H9 (cell line): ENCODE results near the gene NBDY. TPM values are rescaled to one million over a fixed set of nuclear protein-coding genes. Genes with fewer than 3 reads are reported as not detected.
"Not testable (repeated sequence)": the region's sequence is repeated elsewhere in the genome, so short reads cannot be mapped to it uniquely, and the experiment has no call there.

ENCODE experiments used
- DNase-seq: peaks from one replicate; pipeline ENCODE4 v3.0.0-alpha.2; 2017
- H2AFZ ChIP-seq: one replicate; pipeline ENCODE4 v1.6.1; 2013; ENCODE audit warnings: mild to moderate bottlenecking, low read length, control low read depth, moderate library complexity
- H2AK5ac ChIP-seq: 2 replicates; pipeline ENCODE4 v1.6.1; 2013; ENCODE audit warnings: low read length, control low read depth, mixed read lengths; ENCODE audit not compliant: insufficient read length
- H2BK120ac ChIP-seq: one replicate; pipeline ENCODE4 v1.6.1; 2013; ENCODE audit warnings: low read depth, mild to moderate bottlenecking, low read length, control low read depth, inconsistent platforms; ENCODE audit not compliant: poor library complexity, severe bottlenecking
- H2BK12ac ChIP-seq: 2 replicates; pipeline ENCODE4 v1.6.1; 2013; ENCODE audit warnings: low read length, control low read depth, mixed read lengths, low read depth; ENCODE audit not compliant: insufficient read length
- H2BK15ac ChIP-seq: 2 replicates; pipeline ENCODE4 v1.6.1; 2013; ENCODE audit warnings: low read depth, low read length, control low read depth
- H2BK20ac ChIP-seq: one replicate; pipeline ENCODE4 v1.6.1; 2013; ENCODE audit warnings: low read depth, mild to moderate bottlenecking, low read length, control low read depth, inconsistent platforms; ENCODE audit not compliant: poor library complexity, severe bottlenecking
- H2BK5ac ChIP-seq: 2 replicates; pipeline ENCODE4 v1.6.1; 2013; ENCODE audit warnings: low read length, control low read depth, mixed read lengths; ENCODE audit not compliant: insufficient read length
- H3K14ac ChIP-seq: 2 replicates; pipeline ENCODE4 v1.6.1; 2013; ENCODE audit warnings: low read length, control low read depth; ENCODE audit not compliant: insufficient read depth
- H3K18ac ChIP-seq: 2 replicates; pipeline ENCODE4 v1.6.1; 2013; ENCODE audit warnings: low read depth, mild to moderate bottlenecking, mixed read lengths, low read length, control low read depth; ENCODE audit not compliant: insufficient read length
- H3K23ac ChIP-seq: 2 replicates; pipeline ENCODE4 v1.6.1; 2013; ENCODE audit warnings: low read length, control low read depth, mixed read lengths, low read depth; ENCODE audit not compliant: insufficient read length
- H3K23me2 ChIP-seq: 2 replicates; pipeline ENCODE4 v1.6.1; 2013; ENCODE audit warnings: low read depth, mild to moderate bottlenecking, mixed read lengths, low read length, control low read depth; ENCODE audit not compliant: insufficient read length, poor library complexity, severe bottlenecking
- H3K27ac ChIP-seq: 2 replicates; pipeline ENCODE4 v1.5.1; 2013; ENCODE audit warnings: low read length, control low read depth, mixed read lengths, low read depth; ENCODE audit not compliant: insufficient read length
- H3K27me3 ChIP-seq: 2 replicates; pipeline ENCODE4 v1.6.1; 2013; ENCODE audit warnings: low read length, control low read depth, inconsistent platforms; ENCODE audit not compliant: insufficient read depth
- H3K4ac ChIP-seq: 2 replicates; pipeline ENCODE4 v1.6.1; 2013; ENCODE audit warnings: low read depth, mild to moderate bottlenecking, control low read depth, inconsistent platforms, low read length, moderate library complexity
- H3K4me1 ChIP-seq: 2 replicates; pipeline ENCODE4 v1.6.1; 2013; ENCODE audit warnings: low read length, control low read depth, inconsistent platforms; ENCODE audit not compliant: insufficient read depth
- H3K4me2 ChIP-seq: 2 replicates; pipeline ENCODE4 v1.6.1; 2013; ENCODE audit warnings: low read length, control low read depth, mixed read lengths; ENCODE audit not compliant: insufficient read length, insufficient read depth
- H3K56ac ChIP-seq: 2 replicates; pipeline ENCODE4 v1.6.1; 2013; ENCODE audit warnings: low read depth, mild to moderate bottlenecking, mixed read lengths, low read length, control low read depth; ENCODE audit not compliant: insufficient read length
- H3K79me1 ChIP-seq: 2 replicates; pipeline ENCODE4 v1.6.1; 2013; ENCODE audit warnings: low read depth, mild to moderate bottlenecking, moderate library complexity, low read length, control low read depth, inconsistent platforms; ENCODE audit not compliant: insufficient read depth, poor library complexity, severe bottlenecking
- H3K79me2 ChIP-seq: 2 replicates; pipeline ENCODE4 v1.6.1; 2013; ENCODE audit warnings: low read length, control low read depth, inconsistent platforms; ENCODE audit not compliant: insufficient read depth
- H3K9ac ChIP-seq: 2 replicates; pipeline ENCODE4 v1.6.1; 2013; ENCODE audit warnings: low read length, control low read depth, mixed read lengths; ENCODE audit not compliant: insufficient read length; ENCODE audit errors: extremely low read depth
- H3K9me3 ChIP-seq: one replicate; pipeline ENCODE4 v1.6.1; 2013; ENCODE audit warnings: low read depth, low read length, inconsistent platforms; ENCODE audit not compliant: control insufficient read depth
- H3T11ph ChIP-seq: one replicate; pipeline ENCODE4 v1.6.1; 2013; ENCODE audit warnings: mild to moderate bottlenecking, low read length, control low read depth, inconsistent platforms
- H4K20me1 ChIP-seq: one replicate; pipeline ENCODE4 v1.6.1; 2013; ENCODE audit not compliant: control insufficient read depth, insufficient read length, insufficient read depth
- H4K5ac ChIP-seq: 2 replicates; pipeline ENCODE4 v1.6.1; 2013; ENCODE audit warnings: low read depth, mild to moderate bottlenecking, mixed read lengths, low read length, control low read depth; ENCODE audit not compliant: insufficient read length
- H4K8ac ChIP-seq: replicated peaks from 2 replicates; pipeline ENCODE4 v1.6.1; 2013; ENCODE audit warnings: low read length, control low read depth, mixed read lengths, low read depth; ENCODE audit not compliant: insufficient read length
- H4K91ac ChIP-seq: 2 replicates; pipeline ENCODE4 v1.6.1; 2013; ENCODE audit warnings: low read depth, mild to moderate bottlenecking, moderate library complexity, mixed read lengths, low read length, control low read depth; ENCODE audit not compliant: insufficient read length
- H3K27ac Mint-ChIP-seq, 3 experiments: 2 replicates in 2 of 3; 3 replicates in 1 of 3; pipeline ENCODE4 v1.8.0; 2020 to 2021; ENCODE audit warnings: mixed read lengths in 3 of 3, mild to moderate bottlenecking in 1 of 3, moderate library complexity in 1 of 3
- H3K27me3 Mint-ChIP-seq: 2 replicates; pipeline ENCODE4 v1.8.0; 2021; ENCODE audit warnings: low read depth, mild to moderate bottlenecking, moderate library complexity, mixed read lengths
- H3K36me3 Mint-ChIP-seq, 3 experiments: 2 replicates in 2 of 3; 3 replicates in 1 of 3; pipeline ENCODE4 v1.8.0; 2020 to 2021; ENCODE audit warnings: low read depth in 3 of 3, mixed read lengths in 3 of 3; ENCODE audit not compliant: insufficient read depth in 1 of 3
- H3K4me1 Mint-ChIP-seq, 2 experiments: 2 replicates each; pipeline ENCODE4 v1.8.0; 2020; ENCODE audit warnings: mixed read lengths in 2 of 2
- H3K4me3 Mint-ChIP-seq, 2 experiments: 2 replicates in 1 of 2; 3 replicates in 1 of 2; pipeline ENCODE4 v1.8.0; 2020 to 2021; ENCODE audit warnings: mild to moderate bottlenecking in 2 of 2, mixed read lengths in 2 of 2, moderate library complexity in 1 of 2
- H3K9me3 Mint-ChIP-seq, 2 experiments: 2 replicates in 1 of 2; 3 replicates in 1 of 2; pipeline ENCODE4 v1.8.0; 2020; ENCODE audit warnings: mild to moderate bottlenecking in 2 of 2, mixed read lengths in 2 of 2, moderate library complexity in 1 of 2
- WGBS: extraction: QIAGEN DNeasy Blood & Tissue Kit; methylation state at CpG from one replicate; pipeline ENCODE4 v1.1.7; 2013; ENCODE audit warnings: missing lambda C conversion rate, low lambda C conversion rate, mixed read lengths; ENCODE audit not compliant: insufficient read length; ENCODE audit errors: extremely low coverage; 5-methylcytosine and 5-hydroxymethylcytosine counted together
- total RNA-seq: library from RNA; stranded (reverse); gene quantifications from 2 replicates; pipeline ENCODE4 v1.2.1, GENCODE V29; 2021

The NBDY gene
- total RNA-seq, 1 experiment from 2014 or later: 62.5 TPM

DNA sequence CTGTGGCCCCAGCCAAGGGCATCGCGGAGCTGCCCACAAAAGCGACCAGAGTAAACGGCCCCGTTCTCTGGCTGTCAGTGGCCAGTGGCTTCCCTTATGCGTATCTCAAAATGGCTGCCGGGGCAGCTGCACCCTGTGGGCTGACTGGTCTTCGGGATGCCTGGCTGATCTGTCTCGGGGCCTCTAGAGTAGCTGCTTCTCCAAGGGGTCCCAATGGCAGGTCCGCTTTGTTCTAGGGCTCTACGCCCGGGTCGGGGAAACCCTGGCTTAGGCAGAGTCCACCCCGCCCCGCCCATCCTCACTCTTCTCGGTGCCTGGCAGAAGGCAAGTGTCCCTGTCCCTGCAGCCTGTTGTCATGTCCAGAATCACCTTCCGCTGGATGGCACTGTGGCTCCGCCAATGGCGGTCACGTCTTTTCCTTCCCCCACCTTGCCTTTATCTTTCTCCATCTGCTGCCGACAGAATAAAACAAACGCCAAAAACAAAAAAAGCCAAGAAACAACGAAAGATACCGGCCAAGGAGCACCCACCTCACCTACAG, 39.1 kb downstream of the NBDY start:
- H3K4me1 ChIP-seq: not testable (repeated sequence)
- peaks cover 24% of the 10 kb centered on the region in 2 experiments for H3K9me3 Mint-ChIP-seq

DNA sequence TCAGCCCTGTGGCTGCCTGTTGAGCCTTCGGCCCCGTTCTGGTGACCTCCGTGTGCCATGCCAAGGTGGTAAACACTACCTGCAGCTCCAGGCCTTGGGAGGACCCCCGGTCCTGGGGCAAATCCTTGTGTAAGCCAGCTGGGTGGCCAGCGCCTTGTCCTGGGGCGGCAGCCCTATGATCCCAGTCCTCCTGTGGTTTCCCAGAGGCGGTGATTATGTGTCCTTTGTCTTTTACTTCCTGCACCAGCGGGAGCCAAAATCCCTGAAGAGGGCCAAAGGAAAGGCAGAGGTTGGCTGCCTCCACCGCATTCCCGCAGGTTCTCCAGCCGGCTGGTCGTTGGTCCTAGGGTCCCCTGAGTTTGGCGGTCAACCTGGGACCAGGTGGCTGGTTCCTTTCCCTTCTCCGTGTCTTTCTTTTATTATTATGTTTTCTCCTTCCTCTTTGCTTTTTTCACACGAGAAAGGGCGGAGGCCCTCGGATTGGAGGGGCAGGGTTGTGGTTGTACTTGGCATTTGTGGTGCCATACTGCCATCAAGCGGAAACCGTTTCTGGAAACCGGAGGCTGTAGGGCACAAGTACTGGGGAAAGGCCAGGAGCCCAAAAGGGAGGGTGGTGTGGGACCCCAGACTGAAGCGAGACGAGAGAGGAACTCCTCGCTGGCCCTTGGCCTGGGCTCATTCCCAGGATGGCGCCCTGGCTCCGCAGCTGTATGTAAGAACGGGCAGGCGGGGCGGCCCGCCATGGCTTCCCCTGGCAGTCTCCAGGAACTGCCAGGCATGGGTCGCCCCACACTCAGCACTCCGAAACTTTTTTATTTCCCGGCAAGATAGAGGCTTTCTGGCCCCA, 43.9 kb downstream of the NBDY start:
- not testable (repeated sequence) for H3K4me1 ChIP-seq, H2BK15ac ChIP-seq, H3K4me1 Mint-ChIP-seq, DNase-seq, H2BK12ac ChIP-seq, H3K27me3 ChIP-seq, H3K36me3 Mint-ChIP-seq, H3K23ac ChIP-seq, H3K9me3 ChIP-seq, H2AFZ ChIP-seq, H2AK5ac ChIP-seq, H3K4ac ChIP-seq, H4K20me1 ChIP-seq, H2BK120ac ChIP-seq, H2BK5ac ChIP-seq, H3K27ac Mint-ChIP-seq, H3K14ac ChIP-seq, H2BK20ac ChIP-seq, H3T11ph ChIP-seq, H3K18ac ChIP-seq, H3K9ac ChIP-seq, H4K8ac ChIP-seq, H3K4me2 ChIP-seq, H4K91ac ChIP-seq, H3K27me3 Mint-ChIP-seq, H3K79me2 ChIP-seq, H3K56ac ChIP-seq, H3K4me3 Mint-ChIP-seq, H3K27ac ChIP-seq, H3K23me2 ChIP-seq, H3K79me1 ChIP-seq, H3K9me3 Mint-ChIP-seq, H4K5ac ChIP-seq
- no CpG with 5 or more reads among the region's 32 CpGs for WGBS

More for the DNA sequence above, 39.1 kb downstream of the NBDY start:
- peaks cover 8 to 12% (median 11%) of the 10 kb centered on the region in 3 experiments for H3K36me3 Mint-ChIP-seq
- not testable (repeated sequence) for H3K79me2 ChIP-seq, H4K5ac ChIP-seq, H2BK12ac ChIP-seq, H3K4me3 Mint-ChIP-seq, H2AFZ ChIP-seq, H3K18ac ChIP-seq, H3K27ac ChIP-seq, H4K20me1 ChIP-seq, H3K4ac ChIP-seq, H3K23me2 ChIP-seq, H4K91ac ChIP-seq, H3K4me2 ChIP-seq, H3K27ac Mint-ChIP-seq, H3K56ac ChIP-seq, DNase-seq, H3K14ac ChIP-seq, H3K27me3 ChIP-seq, H2AK5ac ChIP-seq, H3T11ph ChIP-seq, H3K27me3 Mint-ChIP-seq, H3K9me3 ChIP-seq, H3K79me1 ChIP-seq, H2BK15ac ChIP-seq, H3K9ac ChIP-seq, H2BK120ac ChIP-seq, H3K23ac ChIP-seq, H2BK20ac ChIP-seq, H2BK5ac ChIP-seq, H4K8ac ChIP-seq
- WGBS: no CpG with 5 or more reads among the region's 24 CpGs
- H3K4me1 Mint-ChIP-seq: peaks cover 10 to 11% of the 10 kb centered on the region in 2 experiments
